ENCODE results near the gene ANKS3.

DNA sequence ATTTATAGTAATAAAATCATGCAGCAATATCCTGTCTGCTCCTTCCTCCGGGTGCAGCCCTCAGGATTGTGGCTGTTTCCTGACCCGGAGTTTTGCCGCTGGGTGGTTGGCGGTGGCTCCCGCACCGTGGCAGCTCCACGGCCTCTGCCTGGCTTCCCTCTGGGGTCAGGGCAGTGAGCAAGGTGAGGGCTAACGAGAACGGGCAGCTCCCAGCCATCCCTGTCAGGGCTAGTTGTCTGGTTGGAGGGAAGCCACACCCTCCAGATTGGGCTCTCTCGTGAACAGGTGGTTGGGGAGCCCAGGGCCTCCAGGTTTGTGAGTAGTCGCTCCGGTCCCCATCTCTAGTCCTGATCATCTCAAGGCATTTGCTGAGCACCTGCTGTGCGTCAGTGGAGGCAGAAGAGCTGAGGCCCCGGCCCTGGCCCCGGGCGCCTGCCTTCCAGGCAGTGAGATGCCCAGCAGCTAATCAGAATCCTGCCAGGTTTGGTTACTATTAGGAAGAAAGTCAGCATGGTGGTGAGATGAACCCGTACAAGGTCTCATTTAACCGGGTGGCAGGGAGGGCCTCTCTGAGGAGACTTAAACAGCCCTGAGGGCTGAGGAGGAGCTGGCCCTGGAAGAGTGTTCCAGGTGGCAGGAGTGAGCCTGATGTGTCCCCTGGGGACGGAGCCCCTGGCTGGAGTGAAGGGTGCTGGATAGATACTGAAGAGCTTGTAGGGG is 43.0 kb downstream of the ANKS3 start:
- TF ChIP-seq, protein P1, sequence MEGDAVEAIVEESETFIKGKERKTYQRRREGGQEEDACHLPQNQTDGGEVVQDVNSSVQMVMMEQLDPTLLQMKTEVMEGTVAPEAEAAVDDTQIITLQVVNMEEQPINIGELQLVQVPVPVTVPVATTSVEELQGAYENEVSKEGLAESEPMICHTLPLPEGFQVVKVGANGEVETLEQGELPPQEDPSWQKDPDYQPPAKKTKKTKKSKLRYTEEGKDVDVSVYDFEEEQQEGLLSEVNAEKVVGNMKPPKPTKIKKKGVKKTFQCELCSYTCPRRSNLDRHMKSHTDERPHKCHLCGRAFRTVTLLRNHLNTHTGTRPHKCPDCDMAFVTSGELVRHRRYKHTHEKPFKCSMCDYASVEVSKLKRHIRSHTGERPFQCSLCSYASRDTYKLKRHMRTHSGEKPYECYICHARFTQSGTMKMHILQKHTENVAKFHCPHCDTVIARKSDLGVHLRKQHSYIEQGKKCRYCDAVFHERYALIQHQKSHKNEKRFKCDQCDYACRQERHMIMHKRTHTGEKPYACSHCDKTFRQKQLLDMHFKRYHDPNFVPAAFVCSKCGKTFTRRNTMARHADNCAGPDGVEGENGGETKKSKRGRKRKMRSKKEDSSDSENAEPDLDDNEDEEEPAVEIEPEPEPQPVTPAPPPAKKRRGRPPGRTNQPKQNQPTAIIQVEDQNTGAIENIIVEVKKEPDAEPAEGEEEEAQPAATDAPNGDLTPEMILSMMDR (IDR thresholded peaks at IDR 0.05 in 2 of 3, conservative IDR thresholded peaks at IDR 0.05 in 1 of 3; ENCODE audit: borderline replicate concordance in 1 of 3, insufficient read depth in 1 of 3, low read depth in 2 of 3, low read length in 2 of 3): no peak
- TF ChIP-seq ELF1 (IDR thresholded peaks at IDR 0.05; ENCODE audit: borderline replicate concordance, low read depth) (no peak), ZFX (IDR thresholded peaks at IDR 0.05) (no peak), POLR2AphosphoS5 (IDR thresholded peaks at IDR 0.05; ENCODE audit: low read depth, low read length) (no peak), POLR2A (IDR thresholded peaks at IDR 0.05; ENCODE audit: borderline replicate concordance, extremely low read depth, insufficient read depth, insufficient read length) (no peak), ZNF274 (IDR thresholded peaks at IDR 0.05; ENCODE audit: low read depth, low read length) (no peak), YY1 (IDR thresholded peaks at IDR 0.05; ENCODE audit: extremely low read depth, insufficient replicate concordance, low read depth, low read length) (no peak), SIN3A (IDR thresholded peaks at IDR 0.05; ENCODE audit: low read depth) (no peak)
- TF ChIP-seq, protein P2, sequence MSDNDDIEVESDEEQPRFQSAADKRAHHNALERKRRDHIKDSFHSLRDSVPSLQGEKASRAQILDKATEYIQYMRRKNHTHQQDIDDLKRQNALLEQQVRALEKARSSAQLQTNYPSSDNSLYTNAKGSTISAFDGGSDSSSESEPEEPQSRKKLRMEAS (IDR thresholded peaks at IDR 0.05): no peak
